WTC11 (cell line): ENCODE results near the gene MUC20. TPM values are rescaled to one million over a fixed set of nuclear protein-coding genes. Genes with fewer than 3 reads are reported as not detected.

Experiments used
- ATAC-seq: fragments of 200-7000 bp; cut with Tn5 transposase; 2 replicates; pipeline ENCODE4 v1.10.0; 2021; ENCODE audit warnings: mild to moderate bottlenecking, moderate library complexity
- CTCF ChIA-PET: fragments of 300-600 bp; sonication (Branson Sonifier 250); formaldehyde crosslinking; loops from one replicate; lab custom pipeline; 2021; ENCODE audit warnings: antibody characterized with exemption; lab: Charles Lee
- POLR2A ChIA-PET: fragments of 350-600 bp; sonication (Branson Sonifier 250); formaldehyde crosslinking; loops from one replicate; lab custom pipeline; 2021; ENCODE audit warnings: antibody characterized with exemption; lab: Charles Lee
- DNase-seq: peaks from one replicate; pipeline ENCODE4 v3.0.0; 2021; ENCODE audit warnings: low spot score
- H3K27ac Mint-ChIP-seq: 2 replicates; pipeline ENCODE4 v1.8.0; 2021; ENCODE audit warnings: mixed read lengths
- H3K27me3 Mint-ChIP-seq: 2 replicates; pipeline ENCODE4 v1.8.0; 2021; ENCODE audit warnings: low read depth, mild to moderate bottlenecking, moderate library complexity, mixed read lengths
- H3K36me3 Mint-ChIP-seq: 2 replicates; pipeline ENCODE4 v1.8.0; 2021; ENCODE audit warnings: mixed read lengths
- H3K4me1 Mint-ChIP-seq: 2 replicates; pipeline ENCODE4 v1.8.0; 2022; ENCODE audit warnings: mixed read lengths
- H3K4me3 Mint-ChIP-seq: 2 replicates; pipeline ENCODE4 v1.8.0; 2021; ENCODE audit warnings: mild to moderate bottlenecking, moderate library complexity, mixed read lengths
- H3K9me3 Mint-ChIP-seq: 2 replicates; pipeline ENCODE4 v1.8.0; 2021; ENCODE audit warnings: mixed read lengths
- ESRRA ChIP-seq: sonication (generic); formaldehyde crosslinking; IDR thresholded peaks from 2 replicates; pipeline ENCODE4 v1.8.1; 2022; ENCODE audit warnings: mild to moderate bottlenecking, missing genetic modification reagents, borderline replicate concordance
- ETV6 ChIP-seq: sonication (generic); formaldehyde crosslinking; IDR thresholded peaks from 2 replicates; pipeline ENCODE4 v1.8.1; 2022; ENCODE audit warnings: mild to moderate bottlenecking, missing genetic modification reagents
- GRHL2 ChIP-seq: fragments of 250-450 bp; sonication (Bioruptor Pico); IDR thresholded peaks from 2 replicates; pipeline ENCODE4 v1.8.0; 2022; ENCODE audit warnings: mild to moderate bottlenecking, moderate library complexity; ENCODE audit not compliant: insufficient replicate concordance, severe bottlenecking
- MXD4 ChIP-seq: fragments of 250-450 bp; sonication (Bioruptor Pico); IDR thresholded peaks from 2 replicates; pipeline ENCODE4 v1.8.0; 2021; ENCODE audit warnings: mild to moderate bottlenecking, moderate library complexity, borderline replicate concordance
- TCF7 ChIP-seq: sonication (generic); formaldehyde crosslinking; IDR thresholded peaks from 2 replicates; pipeline ENCODE4 v1.8.0; 2022; ENCODE audit warnings: mild to moderate bottlenecking, low read depth, missing genetic modification reagents, moderate library complexity
- ZNF263 ChIP-seq: sonication (generic); formaldehyde crosslinking; IDR thresholded peaks from 2 replicates; pipeline ENCODE4 v1.8.1; 2022; ENCODE audit warnings: low read depth, mild to moderate bottlenecking, moderate library complexity, missing genetic modification reagents
- ZNF416 ChIP-seq: fragments of 250-450 bp; sonication (Bioruptor Pico); IDR thresholded peaks from 2 replicates; pipeline ENCODE4 v1.9.0; 2021; ENCODE audit warnings: mild to moderate bottlenecking, inconsistent platforms
- total RNA-seq: library from RNA; stranded (reverse); gene quantifications from 3 replicates; pipeline ENCODE4 v1.2.3, GENCODE V29; 2021
- TF ChIP-seq, protein P1 (sequence below): sonication (generic); formaldehyde crosslinking; IDR thresholded peaks from 2 replicates; pipeline ENCODE4 v1.8.1; 2022; ENCODE audit warnings: missing genetic modification reagents, borderline replicate concordance
- TF ChIP-seq, protein P2 (sequence below): fragments of 250-450 bp; sonication (Bioruptor Pico); IDR thresholded peaks from 2 replicates; pipeline ENCODE4 v1.9.0; 2021; ENCODE audit warnings: mild to moderate bottlenecking, borderline replicate concordance
- TF ChIP-seq, protein P3 (sequence below): sonication (generic); formaldehyde crosslinking; IDR thresholded peaks from 2 replicates; pipeline ENCODE4 v1.8.1; 2023; ENCODE audit warnings: mild to moderate bottlenecking, moderate library complexity, missing genetic modification reagents
- TF ChIP-seq, protein P4 (sequence below): sonication (generic); formaldehyde crosslinking; IDR thresholded peaks from 2 replicates; pipeline ENCODE4 v1.8.1; 2022; ENCODE audit warnings: mild to moderate bottlenecking, missing genetic modification reagents, moderate library complexity, borderline replicate concordance
- TF ChIP-seq, protein P5 (sequence below): sonication (generic); formaldehyde crosslinking; IDR thresholded peaks from 2 replicates; pipeline ENCODE4 v1.8.0; 2022; ENCODE audit warnings: mild to moderate bottlenecking, missing genetic modification reagents
- TF ChIP-seq, protein P6 (sequence below): fragments of 250-450 bp; sonication (Bioruptor Pico); IDR thresholded peaks from 2 replicates; pipeline ENCODE4 v1.9.0; 2021; ENCODE audit warnings: moderate library complexity, mild to moderate bottlenecking, inconsistent platforms, borderline replicate concordance

Gene MUC20
- total RNA-seq, 1 experiment from 2014 or later: 0.77 TPM

DNA sequence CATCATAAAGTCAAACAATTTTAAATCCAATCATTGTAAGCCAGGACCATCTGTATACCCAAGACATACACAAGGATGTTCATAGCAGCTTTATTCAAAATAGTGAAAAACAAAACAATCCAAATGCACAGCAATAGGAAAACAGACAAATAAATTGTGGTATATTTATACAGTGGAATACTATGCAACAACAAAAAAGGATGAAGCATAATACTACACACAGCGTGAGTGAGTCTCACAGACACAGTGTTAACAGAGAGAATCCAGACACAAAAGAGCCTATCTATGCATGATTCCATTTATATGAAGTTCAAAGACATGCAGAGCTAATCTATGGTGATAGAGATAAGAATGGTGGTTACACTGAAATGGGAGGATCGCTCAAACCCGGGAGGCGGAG lies 5.6 kb upstream of the MUC20 start:
- no peak overlapping the region for H3K4me3 Mint-ChIP-seq
- POLR2A ChIA-PET: no interaction called here

DNA sequence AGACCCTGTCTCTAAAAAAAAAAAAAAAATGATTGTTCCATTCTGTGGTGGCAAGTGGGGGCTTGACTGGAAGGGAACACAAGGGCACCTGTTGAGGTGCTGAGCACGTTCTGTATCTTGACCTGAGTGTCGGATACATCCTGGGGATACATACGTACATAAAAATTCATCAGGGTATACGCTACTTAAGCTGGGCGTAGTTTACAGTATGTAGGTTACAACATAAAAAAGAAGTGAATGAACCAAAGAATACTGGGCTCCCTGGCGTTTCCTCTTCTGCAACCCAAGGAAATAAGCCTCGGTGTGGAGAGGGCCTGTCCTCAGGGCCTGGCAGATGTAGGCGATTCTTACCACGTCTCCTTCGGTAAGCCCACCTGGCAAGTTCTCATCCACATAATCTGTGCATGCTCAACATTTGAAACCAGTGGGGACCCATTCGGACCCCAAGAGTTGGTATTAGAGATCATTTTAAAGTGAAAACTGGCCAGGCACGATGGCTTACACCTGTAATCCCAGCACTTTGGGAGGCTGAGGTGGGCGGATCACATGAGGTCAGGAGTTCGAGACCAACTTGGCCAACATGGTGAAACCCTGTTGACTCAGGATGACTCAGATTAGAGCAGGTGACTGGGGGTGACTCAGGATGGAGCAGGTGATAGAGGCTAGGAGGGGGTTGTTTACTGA lies 5.1 kb upstream of the MUC20 start:
- no peak overlapping the region for H3K4me3 Mint-ChIP-seq
- H3K27ac Mint-ChIP-seq: no peak overlapping the region
- DNase-seq (no peak), ATAC-seq (no peak)
- H3K27me3 Mint-ChIP-seq: peaks cover 6% of the 10 kb centered on the region
- POLR2A ChIA-PET: no interaction called here
- TF ChIP-seq, protein P1, sequence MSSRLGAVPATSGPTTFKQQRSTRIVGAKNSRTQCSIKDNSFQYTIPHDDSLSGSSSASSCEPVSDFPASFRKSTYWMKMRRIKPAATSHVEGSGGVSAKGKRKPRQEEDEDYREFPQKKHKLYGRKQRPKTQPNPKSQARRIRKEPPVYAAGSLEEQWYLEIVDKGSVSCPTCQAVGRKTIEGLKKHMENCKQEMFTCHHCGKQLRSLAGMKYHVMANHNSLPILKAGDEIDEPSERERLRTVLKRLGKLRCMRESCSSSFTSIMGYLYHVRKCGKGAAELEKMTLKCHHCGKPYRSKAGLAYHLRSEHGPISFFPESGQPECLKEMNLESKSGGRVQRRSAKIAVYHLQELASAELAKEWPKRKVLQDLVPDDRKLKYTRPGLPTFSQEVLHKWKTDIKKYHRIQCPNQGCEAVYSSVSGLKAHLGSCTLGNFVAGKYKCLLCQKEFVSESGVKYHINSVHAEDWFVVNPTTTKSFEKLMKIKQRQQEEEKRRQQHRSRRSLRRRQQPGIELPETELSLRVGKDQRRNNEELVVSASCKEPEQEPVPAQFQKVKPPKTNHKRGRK: no peak
- no peak for TF ChIP-seq ETV6
- TF ChIP-seq ESRRA (CRISPR knock-in tag): no peak
- TF ChIP-seq, protein P2, sequence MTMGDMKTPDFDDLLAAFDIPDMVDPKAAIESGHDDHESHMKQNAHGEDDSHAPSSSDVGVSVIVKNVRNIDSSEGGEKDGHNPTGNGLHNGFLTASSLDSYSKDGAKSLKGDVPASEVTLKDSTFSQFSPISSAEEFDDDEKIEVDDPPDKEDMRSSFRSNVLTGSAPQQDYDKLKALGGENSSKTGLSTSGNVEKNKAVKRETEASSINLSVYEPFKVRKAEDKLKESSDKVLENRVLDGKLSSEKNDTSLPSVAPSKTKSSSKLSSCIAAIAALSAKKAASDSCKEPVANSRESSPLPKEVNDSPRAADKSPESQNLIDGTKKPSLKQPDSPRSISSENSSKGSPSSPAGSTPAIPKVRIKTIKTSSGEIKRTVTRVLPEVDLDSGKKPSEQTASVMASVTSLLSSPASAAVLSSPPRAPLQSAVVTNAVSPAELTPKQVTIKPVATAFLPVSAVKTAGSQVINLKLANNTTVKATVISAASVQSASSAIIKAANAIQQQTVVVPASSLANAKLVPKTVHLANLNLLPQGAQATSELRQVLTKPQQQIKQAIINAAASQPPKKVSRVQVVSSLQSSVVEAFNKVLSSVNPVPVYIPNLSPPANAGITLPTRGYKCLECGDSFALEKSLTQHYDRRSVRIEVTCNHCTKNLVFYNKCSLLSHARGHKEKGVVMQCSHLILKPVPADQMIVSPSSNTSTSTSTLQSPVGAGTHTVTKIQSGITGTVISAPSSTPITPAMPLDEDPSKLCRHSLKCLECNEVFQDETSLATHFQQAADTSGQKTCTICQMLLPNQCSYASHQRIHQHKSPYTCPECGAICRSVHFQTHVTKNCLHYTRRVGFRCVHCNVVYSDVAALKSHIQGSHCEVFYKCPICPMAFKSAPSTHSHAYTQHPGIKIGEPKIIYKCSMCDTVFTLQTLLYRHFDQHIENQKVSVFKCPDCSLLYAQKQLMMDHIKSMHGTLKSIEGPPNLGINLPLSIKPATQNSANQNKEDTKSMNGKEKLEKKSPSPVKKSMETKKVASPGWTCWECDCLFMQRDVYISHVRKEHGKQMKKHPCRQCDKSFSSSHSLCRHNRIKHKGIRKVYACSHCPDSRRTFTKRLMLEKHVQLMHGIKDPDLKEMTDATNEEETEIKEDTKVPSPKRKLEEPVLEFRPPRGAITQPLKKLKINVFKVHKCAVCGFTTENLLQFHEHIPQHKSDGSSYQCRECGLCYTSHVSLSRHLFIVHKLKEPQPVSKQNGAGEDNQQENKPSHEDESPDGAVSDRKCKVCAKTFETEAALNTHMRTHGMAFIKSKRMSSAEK: no peak
- H3K36me3 Mint-ChIP-seq: no peaks in the 10 kb centered on the region
- H3K4me1 Mint-ChIP-seq: peaks cover 31% of the 10 kb centered on the region
- CTCF ChIA-PET: interaction anchor here (1.5 kb wide), 1 partner anchor 32 kb away, joined by 6 read pairs; no protein-coding TSS in a partner anchor
- H3K9me3 Mint-ChIP-seq: peaks cover 12% of the 10 kb centered on the region

More for the DNA sequence above, 5.6 kb upstream of the MUC20 start:
- Mint-ChIP-seq H3K4me1 (peaks cover 27% of the 10 kb centered on the region), H3K27ac (no peak overlapping the region), H3K36me3 (no peaks in the 10 kb centered on the region), H3K27me3 (peaks cover 8% of the 10 kb centered on the region), H3K9me3 (peaks cover 17% of the 10 kb centered on the region)
- no peak for DNase-seq
- CTCF ChIA-PET: interaction anchor here (1.5 kb wide), 1 partner anchor 33 kb away, joined by 6 read pairs; no protein-coding TSS in a partner anchor
- no peak for ATAC-seq
- TF ChIP-seq, protein P3, sequence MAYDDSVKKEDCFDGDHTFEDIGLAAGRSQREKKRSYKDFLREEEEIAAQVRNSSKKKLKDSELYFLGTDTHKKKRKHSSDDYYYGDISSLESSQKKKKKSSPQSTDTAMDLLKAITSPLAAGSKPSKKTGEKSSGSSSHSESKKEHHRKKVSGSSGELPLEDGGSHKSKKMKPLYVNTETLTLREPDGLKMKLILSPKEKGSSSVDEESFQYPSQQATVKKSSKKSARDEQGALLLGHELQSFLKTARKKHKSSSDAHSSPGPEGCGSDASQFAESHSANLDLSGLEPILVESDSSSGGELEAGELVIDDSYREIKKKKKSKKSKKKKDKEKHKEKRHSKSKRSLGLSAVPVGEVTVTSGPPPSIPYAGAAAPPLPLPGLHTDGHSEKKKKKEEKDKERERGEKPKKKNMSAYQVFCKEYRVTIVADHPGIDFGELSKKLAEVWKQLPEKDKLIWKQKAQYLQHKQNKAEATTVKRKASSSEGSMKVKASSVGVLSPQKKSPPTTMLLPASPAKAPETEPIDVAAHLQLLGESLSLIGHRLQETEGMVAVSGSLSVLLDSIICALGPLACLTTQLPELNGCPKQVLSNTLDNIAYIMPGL (CRISPR knock-in tag): no peak
- TF ChIP-seq, protein P4, sequence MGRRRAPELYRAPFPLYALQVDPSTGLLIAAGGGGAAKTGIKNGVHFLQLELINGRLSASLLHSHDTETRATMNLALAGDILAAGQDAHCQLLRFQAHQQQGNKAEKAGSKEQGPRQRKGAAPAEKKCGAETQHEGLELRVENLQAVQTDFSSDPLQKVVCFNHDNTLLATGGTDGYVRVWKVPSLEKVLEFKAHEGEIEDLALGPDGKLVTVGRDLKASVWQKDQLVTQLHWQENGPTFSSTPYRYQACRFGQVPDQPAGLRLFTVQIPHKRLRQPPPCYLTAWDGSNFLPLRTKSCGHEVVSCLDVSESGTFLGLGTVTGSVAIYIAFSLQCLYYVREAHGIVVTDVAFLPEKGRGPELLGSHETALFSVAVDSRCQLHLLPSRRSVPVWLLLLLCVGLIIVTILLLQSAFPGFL (CRISPR knock-in tag): no peak
- TF ChIP-seq, protein P5, sequence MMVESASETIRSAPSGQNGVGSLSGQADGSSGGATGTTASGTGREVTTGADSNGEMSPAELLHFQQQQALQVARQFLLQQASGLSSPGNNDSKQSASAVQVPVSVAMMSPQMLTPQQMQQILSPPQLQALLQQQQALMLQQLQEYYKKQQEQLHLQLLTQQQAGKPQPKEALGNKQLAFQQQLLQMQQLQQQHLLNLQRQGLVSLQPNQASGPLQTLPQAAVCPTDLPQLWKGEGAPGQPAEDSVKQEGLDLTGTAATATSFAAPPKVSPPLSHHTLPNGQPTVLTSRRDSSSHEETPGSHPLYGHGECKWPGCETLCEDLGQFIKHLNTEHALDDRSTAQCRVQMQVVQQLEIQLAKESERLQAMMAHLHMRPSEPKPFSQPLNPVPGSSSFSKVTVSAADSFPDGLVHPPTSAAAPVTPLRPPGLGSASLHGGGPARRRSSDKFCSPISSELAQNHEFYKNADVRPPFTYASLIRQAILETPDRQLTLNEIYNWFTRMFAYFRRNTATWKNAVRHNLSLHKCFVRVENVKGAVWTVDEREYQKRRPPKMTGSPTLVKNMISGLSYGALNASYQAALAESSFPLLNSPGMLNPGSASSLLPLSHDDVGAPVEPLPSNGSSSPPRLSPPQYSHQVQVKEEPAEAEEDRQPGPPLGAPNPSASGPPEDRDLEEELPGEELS: no peak
- TF ChIP-seq MXD4 (CRISPR knock-in tag) (no peak), TCF7 (CRISPR knock-in tag) (no peak), ZNF416 (no peak), GRHL2 (no peak), ZNF263 (CRISPR knock-in tag) (no peak), ESRRA (CRISPR knock-in tag) (no peak)
- TF ChIP-seq, protein P6, sequence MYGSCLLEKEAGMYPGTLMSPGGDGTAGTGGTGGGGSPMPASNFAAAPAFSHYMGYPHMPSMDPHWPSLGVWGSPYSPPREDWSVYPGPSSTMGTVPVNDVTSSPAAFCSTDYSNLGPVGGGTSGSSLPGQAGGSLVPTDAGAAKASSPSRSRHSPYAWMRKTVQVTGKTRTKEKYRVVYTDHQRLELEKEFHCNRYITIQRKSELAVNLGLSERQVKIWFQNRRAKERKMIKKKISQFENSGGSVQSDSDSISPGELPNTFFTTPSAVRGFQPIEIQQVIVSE: no peak
